K562 (cell line): Measurements from ENCODE around the gene TNNI2. TPM values are rescaled to one million over a fixed set of nuclear protein-coding genes. Genes with fewer than 3 reads are reported as not detected.

Experiments used
- ARID2 ChIP-seq: fragments of 450-650 bp; IDR thresholded peaks from 2 replicates; pipeline ENCODE4 v1.6.1; 2017; ENCODE audit warnings: antibody characterized with exemption, mild to moderate bottlenecking
- CC2D1A ChIP-seq: fragments of 450-650 bp; IDR thresholded peaks from 2 replicates; pipeline ENCODE4 v1.6.1; 2017; ENCODE audit warnings: mild to moderate bottlenecking
- CREM ChIP-seq: IDR thresholded peaks from 2 replicates; pipeline ENCODE4 v1.6.1; 2014; ENCODE audit warnings: antibody characterized with exemption, low read depth
- ILK ChIP-seq: fragments of 450-650 bp; IDR thresholded peaks from 2 replicates; pipeline ENCODE4 v1.6.1; 2016; ENCODE audit warnings: missing genetic modification characterization, low read depth, mild to moderate bottlenecking, missing compliant biosample characterization, moderate library complexity, borderline replicate concordance
- MYC ChIP-seq, 2 experiments: fragments of 250-450 bp in 1 of 2; sonication (Bioruptor Pico) in 1 of 2; IDR thresholded peaks; 2 replicates each; pipeline versions ENCODE4 v1.5.1 to v1.6.1; 2012 to 2021; ENCODE audit warnings: low read depth in 2 of 2, borderline replicate concordance in 1 of 2, improper control_type of control experiment in 1 of 2, low read length in 1 of 2, mild to moderate bottlenecking in 1 of 2, moderate library complexity in 1 of 2
- NONO ChIP-seq, 2 experiments: fragments of 200-400 bp in 1 of 2; fragments of 450-650 bp in 1 of 2; formaldehyde crosslinking in 1 of 2; IDR thresholded peaks; 2 replicates each; pipeline ENCODE4 v1.6.1; 2017; ENCODE audit warnings: low read depth in 2 of 2, mild to moderate bottlenecking in 2 of 2, moderate library complexity in 2 of 2, low read length in 1 of 2
- PHF21A ChIP-seq: fragments of 450-650 bp; IDR thresholded peaks from 2 replicates; pipeline ENCODE4 v1.6.1; 2017; ENCODE audit warnings: low read depth, borderline replicate concordance
- RAD21 ChIP-seq, 2 experiments: fragments of 250-450 bp in 1 of 2; fragments of 450-650 bp in 1 of 2; sonication (Bioruptor Pico) in 1 of 2; formaldehyde crosslinking in 1 of 2; IDR thresholded peaks in 1 of 2; conservative IDR thresholded peaks in 1 of 2; 2 replicates each; pipeline versions ENCODE4 v1.4.0 to v1.8.0; 2020 to 2022; ENCODE audit warnings: mild to moderate bottlenecking in 2 of 2, moderate library complexity in 1 of 2
- RBM15 ChIP-seq: fragments of 200-400 bp; formaldehyde crosslinking; IDR thresholded peaks from 2 replicates; pipeline ENCODE4 v1.6.1; 2018; ENCODE audit warnings: mild to moderate bottlenecking, low read length, moderate library complexity; ENCODE audit not compliant: insufficient read depth
- REST ChIP-seq, 2 experiments: fragments of 450-650 bp; formaldehyde crosslinking in 1 of 2; IDR thresholded peaks; 2 replicates each; pipeline versions ENCODE4 v1.4.0 to v1.6.1; 2014 to 2020; ENCODE audit warnings: mild to moderate bottlenecking in 2 of 2, borderline replicate concordance in 1 of 2, low read depth in 1 of 2
- SMC3 ChIP-seq: conservative IDR thresholded peaks from 2 replicates; pipeline ENCODE4 v1.6.1; 2011; ENCODE audit warnings: low read depth, low read length, improper control_type of control experiment; ENCODE audit not compliant: insufficient read depth
- YY1 ChIP-seq, 3 experiments: IDR thresholded peaks; 2 replicates each; pipeline ENCODE4 v1.6.1; 2011; ENCODE audit warnings: low read length in 2 of 3, mild to moderate bottlenecking in 2 of 3, moderate library complexity in 2 of 3, borderline replicate concordance in 1 of 3, control low read depth in 1 of 3, low read depth in 1 of 3; ENCODE audit not compliant: insufficient read depth in 3 of 3, insufficient replicate concordance in 2 of 3, control insufficient read depth in 1 of 3, insufficient read length in 1 of 3; ENCODE audit errors: extremely low read depth in 1 of 3
- ZNF408 ChIP-seq: fragments of 250-450 bp; sonication (Bioruptor Pico); IDR thresholded peaks from 2 replicates; pipeline ENCODE4 v1.4.0; 2020; ENCODE audit warnings: low read depth, mild to moderate bottlenecking, moderate library complexity
- ZNF644 ChIP-seq: fragments of 200-800 bp; sonication (Bioruptor generic); IDR thresholded peaks from 2 replicates; pipeline ENCODE4 v1.6.1; 2016; ENCODE audit warnings: low read depth, missing genetic modification characterization, missing compliant biosample characterization
- polyA plus RNA-seq, 8 experiments: library from polyadenylated mRNA; depleted of rRNA in 4 of 8; stranded (reverse) in 5 of 8; unstranded in 3 of 8; fragments of >200 nt; fragmentation: Nextera tagmentation in 2 of 8; fragmentation: Illumina TruSeq in 1 of 8; extraction: Ambion mirVana in 2 of 8; extraction: Trizol in 1 of 8; gene quantifications; 2 replicates each; pipeline versions ENCODE4 v1.2.1 to v1.2.3, GENCODE V29; 2011 to 2014; ENCODE audit warnings: inconsistent platforms in 1 of 8, missing spikeins in 1 of 8
- total RNA-seq, 7 experiments: library from RNA; depleted of rRNA in 6 of 7; stranded (reverse); fragments of >200 nt in 6 of 7; fragmentation: Illumina TruSeq in 2 of 7; extraction: Trizol in 2 of 7; gene quantifications; 2 replicates each; pipeline versions ENCODE4 v1.2.1 to v1.2.3, GENCODE V29; 2011 to 2021; ENCODE audit warnings: low replicate concordance in 1 of 7
- TF ChIP-seq, protein P1 (sequence below): fragments of 450-650 bp; formaldehyde crosslinking; IDR thresholded peaks from 2 replicates; pipeline ENCODE4 v1.4.0; 2020; ENCODE audit warnings: mild to moderate bottlenecking, moderate library complexity

The TNNI2 gene
- total and polyA plus RNA-seq, 9 of the 15 experiments (the other 6 are each of a cell fraction or from before 2014, with no cell fraction given): not detected

- TF ChIP-seq ILK (tag): no peak
- 0 out of 2 replicates have a peak, but pooled peaks have one; percentile 35 for TF ChIP-seq CC2D1A
- TF ChIP-seq YY1 (IDR thresholded peaks at IDR 0.05; ENCODE audit: borderline replicate concordance in 1 of 3, control insufficient read depth in 1 of 3, extremely low read depth in 1 of 3, insufficient read depth in 3 of 3, insufficient read length in 1 of 3, insufficient replicate concordance in 2 of 3, low read depth in 1 of 3, low read length in 2 of 3): peak in 1 of 3 experiments; percentile 45
- no peak for TF ChIP-seq ZNF408 (CRISPR knock-in tag)
- TF ChIP-seq NONO (IDR thresholded peaks at IDR 0.05; ENCODE audit: low read depth in 2 of 2, low read length in 1 of 2): 0 out of 4 replicates have a peak, but pooled peaks of 1 of the 2 experiments have one; percentile 23
- no peak for TF ChIP-seq CREM
- TF ChIP-seq, protein P1, sequence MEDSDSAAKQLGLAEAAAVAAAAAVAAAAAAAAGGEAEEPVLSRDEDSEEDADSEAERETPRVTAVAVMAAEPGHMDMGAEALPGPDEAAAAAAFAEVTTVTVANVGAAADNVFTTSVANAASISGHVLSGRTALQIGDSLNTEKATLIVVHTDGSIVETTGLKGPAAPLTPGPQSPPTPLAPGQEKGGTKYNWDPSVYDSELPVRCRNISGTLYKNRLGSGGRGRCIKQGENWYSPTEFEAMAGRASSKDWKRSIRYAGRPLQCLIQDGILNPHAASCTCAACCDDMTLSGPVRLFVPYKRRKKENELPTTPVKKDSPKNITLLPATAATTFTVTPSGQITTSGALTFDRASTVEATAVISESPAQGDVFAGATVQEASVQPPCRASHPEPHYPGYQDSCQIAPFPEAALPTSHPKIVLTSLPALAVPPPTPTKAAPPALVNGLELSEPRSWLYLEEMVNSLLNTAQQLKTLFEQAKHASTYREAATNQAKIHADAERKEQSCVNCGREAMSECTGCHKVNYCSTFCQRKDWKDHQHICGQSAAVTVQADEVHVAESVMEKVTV (CRISPR knock-in tag): peak; percentile 79
- no peak for TF ChIP-seq ZNF644 (tag)
- TF ChIP-seq RBM15: no peak
- peak; percentile 87 to 91 for TF ChIP-seq RAD21 (CRISPR knock-in tag; conservative IDR thresholded peaks at IDR 0.05 in 1 of 2, IDR thresholded peaks at IDR 0.05 in 1 of 2)
- peak; percentile 90 for TF ChIP-seq PHF21A
- 0 out of 2 replicates have a peak, but pooled peaks have one; percentile 32 for TF ChIP-seq MYC (IDR thresholded peaks at IDR 0.05; ENCODE audit: low read depth, low read length)
- TF ChIP-seq MYC (CRISPR knock-in tag; IDR thresholded peaks at IDR 0.05; ENCODE audit: borderline replicate concordance, low read depth): no peak
- peak; percentile 87 for TF ChIP-seq REST (IDR thresholded peaks at IDR 0.05; ENCODE audit: borderline replicate concordance)
- TF ChIP-seq REST (CRISPR knock-in tag; IDR thresholded peaks at IDR 0.05; ENCODE audit: low read depth): no peak
- TF ChIP-seq ARID2: peak; percentile 79
- TF ChIP-seq SMC3: peak; percentile 94
These were observed 6.4 kb upstream of the TNNI2 start (continued) for GRCh38 chr11:1832211-1832919.
